ENCODE results near the gene HLA-DOB.
"Not testable (repeated sequence)": the region's sequence is repeated elsewhere in the genome, so short reads cannot be mapped to it uniquely, and the experiment has no call there.

Gene HLA-DOB

DNA sequence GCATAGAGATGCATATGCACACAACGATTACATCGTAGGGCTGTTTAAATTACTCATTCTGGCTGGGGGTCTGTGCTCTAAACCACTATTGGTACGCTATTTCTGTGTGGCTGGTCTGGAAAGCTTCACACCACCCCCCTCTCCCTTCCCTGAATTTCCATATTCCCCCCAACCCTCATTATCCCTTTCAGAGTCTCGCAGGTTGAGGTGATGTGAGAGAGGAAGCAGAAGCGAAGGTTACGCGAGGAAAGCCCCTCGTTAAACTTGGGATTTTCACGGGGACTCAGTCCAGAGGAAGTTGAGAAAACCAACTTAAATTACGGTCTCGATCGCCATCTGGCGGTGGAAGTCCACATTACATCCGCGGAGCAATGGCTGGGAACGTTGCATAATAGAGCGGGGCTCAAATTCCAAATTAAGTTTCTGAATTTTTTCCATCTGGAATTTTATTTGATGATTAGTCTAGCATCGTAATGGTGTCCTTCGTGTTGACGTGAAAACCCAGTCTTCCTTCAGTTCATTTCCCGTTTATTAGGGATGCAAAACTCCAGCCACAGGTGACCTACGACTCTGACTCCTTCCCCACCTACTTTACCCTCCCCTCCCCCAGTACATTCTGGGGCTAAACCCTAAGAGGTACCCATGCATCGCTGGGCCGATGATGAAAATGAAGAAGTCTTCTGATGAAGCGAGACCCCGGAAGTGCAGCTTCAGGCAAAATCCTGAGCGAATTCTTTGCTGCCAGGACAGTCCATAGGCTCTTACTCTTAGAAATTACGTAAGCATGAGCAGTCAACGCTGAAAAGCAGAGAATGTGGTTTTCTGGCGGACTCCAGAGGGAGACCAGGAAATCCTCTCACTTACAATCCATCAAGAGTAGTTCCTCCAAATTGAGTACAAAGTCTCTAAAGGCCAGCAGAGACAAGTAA lies 19.7 kb downstream of the HLA-DOB start:
- H3K27ac ChIP-seq = no peak overlapping the region
- no peak for TF ChIP-seq ZFX (IDR thresholded peaks at IDR 0.05; ENCODE audit: borderline replicate concordance)
- TF ChIP-seq, protein P1, sequence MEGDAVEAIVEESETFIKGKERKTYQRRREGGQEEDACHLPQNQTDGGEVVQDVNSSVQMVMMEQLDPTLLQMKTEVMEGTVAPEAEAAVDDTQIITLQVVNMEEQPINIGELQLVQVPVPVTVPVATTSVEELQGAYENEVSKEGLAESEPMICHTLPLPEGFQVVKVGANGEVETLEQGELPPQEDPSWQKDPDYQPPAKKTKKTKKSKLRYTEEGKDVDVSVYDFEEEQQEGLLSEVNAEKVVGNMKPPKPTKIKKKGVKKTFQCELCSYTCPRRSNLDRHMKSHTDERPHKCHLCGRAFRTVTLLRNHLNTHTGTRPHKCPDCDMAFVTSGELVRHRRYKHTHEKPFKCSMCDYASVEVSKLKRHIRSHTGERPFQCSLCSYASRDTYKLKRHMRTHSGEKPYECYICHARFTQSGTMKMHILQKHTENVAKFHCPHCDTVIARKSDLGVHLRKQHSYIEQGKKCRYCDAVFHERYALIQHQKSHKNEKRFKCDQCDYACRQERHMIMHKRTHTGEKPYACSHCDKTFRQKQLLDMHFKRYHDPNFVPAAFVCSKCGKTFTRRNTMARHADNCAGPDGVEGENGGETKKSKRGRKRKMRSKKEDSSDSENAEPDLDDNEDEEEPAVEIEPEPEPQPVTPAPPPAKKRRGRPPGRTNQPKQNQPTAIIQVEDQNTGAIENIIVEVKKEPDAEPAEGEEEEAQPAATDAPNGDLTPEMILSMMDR (IDR thresholded peaks at IDR 0.05) = peak; percentile 84

- TF ChIP-seq ZFX (IDR thresholded peaks at IDR 0.05; ENCODE audit: borderline replicate concordance) = no peak
- TF ChIP-seq, protein P1 (IDR thresholded peaks at IDR 0.05) = no peak
- no peak overlapping the region for H3K27ac ChIP-seq
Measured at GRCh38 chr6:32794510-32794909, 22.3 kb downstream of the HLA-DOB start.

DNA sequence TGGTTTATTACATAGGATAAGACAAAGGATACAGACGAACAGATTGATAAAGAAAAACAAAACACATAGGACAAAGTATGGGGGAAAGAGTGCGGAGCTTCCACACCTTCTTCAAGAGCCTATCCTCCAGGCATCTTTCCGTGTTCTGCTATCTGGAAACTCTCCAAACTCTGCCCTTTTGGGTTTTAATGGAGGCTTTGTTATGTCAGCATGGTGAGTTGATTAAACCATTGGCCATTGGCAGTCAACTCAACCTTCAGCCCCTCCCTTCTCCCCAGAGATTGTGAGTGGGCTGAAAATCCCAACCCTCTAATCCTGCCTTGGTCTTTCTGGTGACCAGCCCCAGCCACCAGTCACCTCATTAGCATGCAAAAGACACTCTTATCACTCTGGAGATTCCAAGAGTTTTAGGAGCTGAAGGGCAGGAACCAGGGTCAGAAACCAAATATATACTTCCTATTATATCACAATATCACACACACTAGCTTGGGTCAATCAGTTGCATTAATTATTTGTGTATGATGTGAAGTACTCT lies 23.8 kb downstream of the HLA-DOB start:
- TF ChIP-seq, protein P1 (IDR thresholded peaks at IDR 0.05) = no peak
- H3K27ac ChIP-seq = no peak overlapping the region

DNA sequence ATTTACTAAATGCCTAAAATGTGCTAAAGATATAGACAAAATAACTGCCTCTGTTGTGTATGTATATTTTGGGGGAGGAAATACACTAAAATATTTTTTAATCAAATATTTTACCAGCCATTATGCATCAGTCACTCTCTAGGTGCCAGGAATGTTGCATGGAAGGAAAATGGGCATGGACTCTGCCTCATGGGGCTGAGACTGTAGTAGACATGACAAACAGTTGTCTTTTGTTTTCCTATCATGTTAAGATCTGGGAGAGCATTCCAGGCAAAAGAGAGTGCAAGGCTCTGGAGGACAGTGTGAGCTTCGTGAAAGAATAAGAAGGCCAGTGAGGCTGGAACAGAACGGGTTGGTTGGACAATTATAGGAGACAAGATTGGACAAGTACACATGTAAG lies 26.5 kb downstream of the HLA-DOB start:
- H3K27ac ChIP-seq = no peak overlapping the region
- TF ChIP-seq, protein P1 (IDR thresholded peaks at IDR 0.05) = no peak
- TF ChIP-seq ZFX (IDR thresholded peaks at IDR 0.05; ENCODE audit: borderline replicate concordance) = no peak

DNA sequence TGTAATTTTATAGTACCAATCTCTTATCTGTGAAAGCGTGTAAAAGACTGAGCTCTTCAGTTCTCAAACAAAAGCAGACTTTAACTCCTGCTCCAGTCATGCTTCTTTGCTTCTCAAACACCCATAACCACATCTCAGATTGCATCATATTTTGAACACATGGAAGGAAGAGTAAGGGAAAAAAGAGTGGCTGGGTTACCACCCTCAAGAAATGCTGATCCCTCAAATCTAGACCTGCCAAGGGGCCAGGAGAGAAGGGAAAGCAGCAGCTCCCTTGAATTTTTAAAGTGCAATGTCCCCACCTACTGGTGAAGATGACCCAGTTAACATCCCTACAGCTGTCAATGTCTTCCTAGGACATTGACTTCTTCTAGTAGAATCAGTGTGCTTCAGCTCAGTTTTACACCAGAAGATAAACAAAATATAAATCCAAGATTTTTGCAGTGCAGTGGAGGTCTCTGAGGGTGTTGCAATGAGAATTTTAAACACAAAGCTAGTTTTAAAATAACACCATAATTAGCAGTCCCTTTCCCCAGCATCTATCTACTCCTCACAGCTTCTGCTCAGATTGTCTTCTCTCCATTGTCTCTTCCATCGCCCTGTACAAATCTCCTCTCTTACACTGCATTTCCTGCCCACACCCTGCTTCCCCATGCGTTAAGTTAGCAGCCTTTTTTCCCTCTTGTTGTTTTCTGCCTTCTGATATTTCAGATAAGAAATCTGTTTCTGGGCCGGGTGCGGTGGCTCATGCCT lies 30.8 kb downstream of the HLA-DOB start:
- TF ChIP-seq, protein P1 (IDR thresholded peaks at IDR 0.05) = peak; percentile 80
- no peak for TF ChIP-seq ZFX (IDR thresholded peaks at IDR 0.05; ENCODE audit: borderline replicate concordance)
- H3K27ac ChIP-seq = no peak overlapping the region

- not testable (repeated sequence) for H3K27ac ChIP-seq
Measured at GRCh38 chr6:32782923-32783322, 33.9 kb downstream of the HLA-DOB start.

DNA sequence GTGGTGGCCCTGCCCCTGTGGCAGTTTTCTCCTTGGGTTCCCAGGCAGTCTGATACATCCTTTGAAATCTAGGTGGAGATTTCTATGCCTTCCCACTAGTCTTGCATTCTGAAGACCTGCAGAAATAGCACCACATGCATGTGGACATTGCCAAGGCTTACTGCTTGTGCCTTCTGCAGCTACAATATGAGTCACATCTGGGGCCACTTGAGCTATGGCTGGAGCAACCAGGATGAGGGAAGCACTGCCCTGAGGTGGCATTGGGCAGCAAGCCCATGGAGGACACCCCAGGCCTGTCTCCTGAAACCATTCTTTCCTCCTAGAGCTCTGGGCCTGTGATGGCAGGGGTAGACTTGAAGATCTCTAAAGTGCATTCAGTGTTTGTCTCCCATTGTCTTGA lies 37.8 kb downstream of the HLA-DOB start:
- TF ChIP-seq ZFX (IDR thresholded peaks at IDR 0.05; ENCODE audit: borderline replicate concordance) = no peak
- TF ChIP-seq, protein P1 (IDR thresholded peaks at IDR 0.05) = no peak
- no peak overlapping the region for H3K27ac ChIP-seq
